Measurements from ENCODE around the gene NELL2.

Gene NELL2

DNA sequence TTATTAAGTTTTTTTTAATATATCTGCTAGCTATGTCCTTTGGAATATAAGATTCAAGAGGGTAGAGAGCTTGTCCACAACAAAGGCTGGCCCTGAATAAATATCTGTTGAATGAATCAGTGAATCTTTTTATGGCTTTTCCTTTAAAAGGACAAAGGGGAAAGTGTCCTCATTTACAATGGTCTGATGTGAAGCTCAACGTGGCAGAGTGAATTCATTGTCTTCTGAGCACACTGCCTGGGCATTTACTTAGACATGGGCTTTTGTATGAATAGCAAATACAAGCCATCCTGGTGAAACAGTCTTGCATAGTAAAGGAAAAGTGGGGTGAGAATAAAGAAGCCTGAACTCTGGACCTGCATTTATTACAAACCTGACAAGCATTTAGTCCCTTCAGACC is 201.2 kb downstream of the NELL2 start:
- no peak for DNase-seq

GRCh38 chr12:44673811-44674210 is 202.3 kb downstream of the NELL2 start:
- no peak for DNase-seq

GRCh38 chr12:44672042-44672441 is 204.1 kb downstream of the NELL2 start:
- DNase-seq, result no peak

GRCh38 chr12:44668443-44668842 is 207.7 kb downstream of the NELL2 start:
- no peak for DNase-seq

- DNase-seq, result no peak
Observed at GRCh38 chr12:44667461-44667860, 208.7 kb downstream of the NELL2 start.

GRCh38 chr12:44663291-44663690 is 212.8 kb downstream of the NELL2 start:
- no peak for DNase-seq

GRCh38 chr12:44655846-44656245 is 220.3 kb downstream of the NELL2 start:
- DNase-seq, result no peak

- no peak for DNase-seq
Observed at GRCh38 chr12:44654646-44655639, 221.2 kb downstream of the NELL2 start.

- DNase-seq, result no peak
Observed at GRCh38 chr12:44653861-44654527, 222.1 kb downstream of the NELL2 start.

DNA sequence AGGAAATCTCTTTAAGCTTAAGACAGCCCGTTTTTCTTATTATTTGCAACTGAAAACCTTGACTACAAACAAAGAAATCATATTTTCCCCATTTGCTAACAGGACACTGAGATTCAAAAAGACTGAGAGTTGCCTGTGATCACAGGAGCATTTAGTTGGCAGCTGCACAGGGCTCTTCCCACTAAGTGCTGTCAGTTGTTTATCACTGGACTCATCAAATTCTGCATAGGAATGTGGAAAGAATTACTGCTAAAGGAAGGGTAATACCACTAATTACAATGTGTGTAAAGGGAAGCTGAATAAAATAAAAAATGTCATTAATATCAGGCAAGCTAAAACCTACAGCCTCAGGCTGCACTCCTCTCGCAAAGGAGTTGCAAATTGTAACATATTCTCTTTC is 226.4 kb downstream of the NELL2 start:
- DNase-seq, result no peak

DNA sequence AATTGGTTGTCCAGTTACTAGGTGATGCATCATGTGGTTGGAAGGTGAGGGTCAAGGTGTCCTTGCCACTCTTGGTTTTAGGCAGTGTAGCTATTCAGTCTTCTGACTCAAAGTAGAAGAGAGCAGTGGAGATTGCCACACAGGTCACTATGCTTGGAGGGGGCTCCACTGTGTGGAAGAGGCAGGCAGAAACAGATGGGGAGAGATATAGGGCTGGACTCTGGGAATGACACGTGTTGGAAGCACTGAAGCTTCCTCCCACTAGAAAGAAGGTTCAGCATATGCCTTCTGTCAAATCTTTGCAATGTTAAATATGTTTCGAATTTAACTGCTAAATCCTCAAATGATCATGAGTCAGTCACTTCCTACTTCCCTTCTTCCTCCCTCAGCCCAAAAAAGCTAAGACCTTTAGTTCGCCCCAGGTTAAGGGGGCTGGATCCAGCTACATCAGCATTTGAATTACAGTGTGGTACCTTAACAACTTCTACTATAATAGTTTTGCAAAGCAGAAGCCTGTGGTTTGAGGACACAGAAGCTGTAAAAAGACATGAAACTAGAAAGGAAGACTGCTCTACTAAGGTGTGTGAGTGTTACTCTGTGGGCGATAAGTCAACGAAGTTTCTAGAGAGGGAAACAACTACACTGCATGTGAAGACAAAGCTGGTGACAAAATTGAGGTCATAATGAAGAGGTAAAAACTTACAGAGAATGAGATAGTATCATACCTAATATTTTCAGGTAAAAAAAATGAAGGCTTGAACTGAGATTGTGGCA is 228.0 kb downstream of the NELL2 start:
- DNase-seq, result no peak

DNA sequence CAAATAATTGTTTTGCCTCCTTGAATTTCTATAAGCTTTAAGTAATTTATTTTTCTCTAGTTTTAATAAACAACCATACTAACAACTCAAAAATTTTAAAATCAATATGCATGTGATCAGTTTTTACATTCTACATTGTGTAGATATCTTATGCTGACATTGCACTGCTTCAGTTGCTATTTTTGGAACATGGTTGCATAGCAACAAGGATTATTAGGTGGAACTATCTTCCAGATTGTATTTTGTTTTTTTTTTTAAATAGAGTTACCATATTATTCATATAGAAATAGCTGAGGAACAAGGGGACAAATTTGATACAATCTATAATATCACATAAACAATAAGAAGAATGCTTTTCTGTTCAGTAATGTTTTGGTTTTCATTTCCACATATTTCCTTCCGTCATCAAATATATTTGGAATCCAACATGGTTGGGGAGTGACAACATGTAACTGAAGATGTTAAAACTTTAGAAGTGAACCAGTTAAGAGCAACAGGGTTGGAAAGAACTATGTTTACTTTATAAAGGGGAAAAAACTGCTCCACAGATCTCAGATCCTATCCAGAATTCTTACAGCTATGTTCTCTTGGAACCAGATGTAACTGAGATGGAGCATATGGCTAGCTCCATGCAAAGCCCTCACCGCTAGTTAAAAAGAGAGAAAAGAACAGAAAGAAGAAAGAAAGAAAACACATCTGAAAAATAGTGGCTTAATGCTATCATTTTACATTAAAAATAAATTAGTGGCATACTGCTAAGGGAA is 235.5 kb downstream of the NELL2 start:
- DNase-seq, result no peak

- DNase-seq, result no peak
Observed at GRCh38 chr12:44637875-44638274, 238.2 kb downstream of the NELL2 start.

DNA sequence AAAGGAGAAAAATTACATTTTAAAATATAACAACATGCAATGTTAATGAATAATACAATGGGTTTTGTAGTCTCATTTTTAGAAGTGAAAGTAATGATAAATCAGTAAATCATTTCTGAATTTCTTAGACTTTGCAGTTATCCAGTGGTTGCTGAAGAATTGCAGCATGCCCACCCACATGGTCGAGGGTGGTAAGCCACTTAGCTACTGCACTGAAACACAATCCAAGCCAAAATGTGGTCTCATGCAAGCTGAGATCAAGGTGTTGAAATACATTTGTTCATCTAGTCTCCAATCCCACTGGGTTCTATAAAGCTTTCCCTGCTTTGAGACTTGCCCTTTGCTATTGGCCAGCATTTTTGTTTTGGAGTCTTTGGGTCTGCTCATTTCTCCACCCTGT is 247.9 kb downstream of the NELL2 start:
- DNase-seq, result no peak

DNA sequence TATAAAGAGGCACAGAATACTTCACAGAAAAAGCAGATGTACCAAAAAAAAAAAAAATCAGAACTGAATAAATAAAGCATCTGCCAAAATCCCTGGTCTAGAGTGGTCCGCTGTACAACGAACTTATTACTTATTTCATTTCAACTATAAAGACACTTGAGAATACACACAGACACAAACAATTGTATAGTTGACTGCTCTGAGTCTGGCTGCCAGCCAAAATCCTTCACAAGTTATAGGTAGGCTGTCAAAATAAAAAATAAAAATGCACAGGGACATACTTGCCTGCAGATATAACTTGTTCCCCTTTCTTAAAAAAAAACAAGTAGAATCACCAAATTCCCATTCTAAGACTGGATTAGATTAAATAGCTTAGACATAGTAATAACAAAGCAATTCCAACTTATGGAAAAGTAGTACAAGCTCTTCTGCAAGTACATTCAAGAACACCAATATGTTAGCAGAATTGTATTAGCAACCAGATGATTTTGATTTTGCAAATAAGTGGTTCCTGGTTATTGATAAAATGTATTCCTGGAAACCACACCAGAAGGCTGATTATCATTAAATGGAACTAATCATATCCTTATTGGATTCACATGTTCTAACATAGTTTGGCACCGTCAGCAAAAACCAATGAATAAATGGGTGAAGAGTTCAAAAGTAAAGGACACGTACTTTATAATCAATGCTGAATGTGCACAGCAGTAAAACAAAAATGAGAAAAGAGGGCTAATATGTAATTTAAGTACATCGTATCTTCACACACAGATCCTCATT is 248.5 kb downstream of the NELL2 start:
- DNase-seq, result no peak

DNA sequence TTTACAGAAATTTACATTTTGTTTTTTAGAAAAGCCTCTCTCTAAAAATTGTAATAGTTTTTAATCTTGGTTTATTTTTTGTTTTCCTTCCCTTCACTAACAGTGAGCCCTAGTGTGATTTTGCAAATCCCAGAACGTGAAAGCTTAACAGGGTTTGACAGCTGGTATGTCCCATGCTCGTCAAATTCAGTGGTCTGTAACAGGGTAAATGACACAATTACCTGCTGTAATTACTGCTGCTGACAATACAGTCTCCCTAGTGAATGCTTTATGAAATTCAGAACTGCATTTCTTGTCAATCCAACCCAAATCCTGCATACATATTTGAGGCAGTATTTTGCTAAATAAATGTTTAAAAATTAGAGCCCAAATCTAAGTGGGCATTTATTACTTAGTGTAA is 249.2 kb downstream of the NELL2 start:
- DNase-seq, result no peak

DNA sequence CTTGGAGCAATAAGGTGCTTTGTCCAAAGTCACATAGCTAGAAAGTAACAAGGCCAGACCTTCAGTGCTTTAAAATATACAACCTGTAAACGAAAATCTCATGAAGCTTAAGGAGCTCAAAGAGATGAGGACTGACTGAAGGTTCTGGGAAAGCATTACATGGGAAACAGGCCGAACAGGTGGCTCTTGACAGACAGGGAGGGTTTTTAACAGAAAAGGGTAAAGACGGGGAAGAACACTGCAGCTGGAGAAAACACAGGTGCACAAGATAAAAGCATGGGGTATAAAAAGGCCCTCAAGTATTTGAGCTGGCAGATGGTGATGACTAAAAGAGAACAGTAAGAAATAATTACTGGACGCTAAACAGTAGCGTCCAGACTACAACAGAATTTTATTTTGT is 257.2 kb downstream of the NELL2 start:
- no peak for DNase-seq

DNA sequence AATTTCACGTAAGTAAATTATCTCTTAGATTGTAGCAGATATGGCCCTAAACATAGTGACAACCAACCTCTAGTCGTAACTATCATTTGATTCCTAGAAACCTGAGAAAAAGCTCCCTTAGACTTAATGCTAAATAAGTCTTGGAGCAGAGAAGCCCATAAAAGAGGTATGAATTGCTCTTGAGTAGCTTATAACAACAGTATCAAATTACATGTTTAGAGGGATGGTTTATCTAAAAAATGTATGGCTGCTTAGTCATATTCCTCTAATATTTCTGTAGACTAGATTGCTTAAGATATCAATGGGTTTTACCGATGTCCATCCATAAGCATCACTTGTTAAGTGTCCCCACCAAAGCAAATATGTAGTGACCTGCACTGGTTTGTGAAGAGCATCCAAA is 259.7 kb downstream of the NELL2 start:
- no peak for DNase-seq

GRCh38 chr12:44611538-44611937 is 264.6 kb downstream of the NELL2 start:
- DNase-seq, result no peak

- no peak for DNase-seq
Observed at GRCh38 chr12:44603701-44604100, 272.4 kb downstream of the NELL2 start.

GRCh38 chr12:44592626-44593025 is 283.5 kb downstream of the NELL2 start:
- DNase-seq, result no peak

- DNase-seq, result no peak
Observed at GRCh38 chr12:44589697-44590096, 286.4 kb downstream of the NELL2 start.
